ENCODE data around the gene MTMR8. TPM values are rescaled to one million over a fixed set of nuclear protein-coding genes. Genes with fewer than 3 reads are reported as not detected.
"Not testable (repeated sequence)": the region's sequence is repeated elsewhere in the genome, so short reads cannot be mapped to it uniquely, and the experiment has no call there.

Gene MTMR8
- total RNA-seq = 0.17 and 0.84 TPM in 2 replicates

- DNase-seq = no peak
These were observed at the start of gene MTMR8 for GRCh38 chrX:64394874-64395567. TSS of gene MTMR8 (minus strand) at chrX:64395452. CDS start at chrX:64395363, 89 bp downstream.

GRCh38 chrX:64439551-64439950, 44.3 kb upstream of the MTMR8 start:
- no peak for DNase-seq

- DNase-seq = no peak
These were observed 42.4 kb upstream of the MTMR8 start for GRCh38 chrX:64437665-64438064.

GRCh38 chrX:64437218-64437617, 42.0 kb upstream of the MTMR8 start:
- DNase-seq = no peak

GRCh38 chrX:64428371-64428770, 33.1 kb upstream of the MTMR8 start:
- DNase-seq = no peak

GRCh38 chrX:64427787-64428186, 32.5 kb upstream of the MTMR8 start:
- no peak for DNase-seq

GRCh38 chrX:64427281-64427680, 32.0 kb upstream of the MTMR8 start:
- no peak for DNase-seq

GRCh38 chrX:64409730-64410129, 14.5 kb upstream of the MTMR8 start:
- DNase-seq = not testable (repeated sequence)

GRCh38 chrX:64398088-64398487, 2.8 kb upstream of the MTMR8 start:
- no peak for DNase-seq

- DNase-seq = no peak
These were observed 297 bp upstream of the MTMR8 start for GRCh38 chrX:64395568-64395929.

GRCh38 chrX:64394059-64394873, 986 bp downstream of the MTMR8 start:
- DNase-seq = no peak

- no peak for DNase-seq
These were observed 5.8 kb downstream of the MTMR8 start for GRCh38 chrX:64389489-64389888.

GRCh38 chrX:64380789-64381188, 14.5 kb downstream of the MTMR8 start:
- not testable (repeated sequence) for DNase-seq

- no peak for DNase-seq
These were observed 15.3 kb downstream of the MTMR8 start for GRCh38 chrX:64379924-64380323.

- no peak for DNase-seq
These were observed 17.5 kb downstream of the MTMR8 start for GRCh38 chrX:64377753-64378152.

GRCh38 chrX:64352081-64352480, 43.2 kb downstream of the MTMR8 start:
- DNase-seq = no peak

- DNase-seq = no peak
These were observed 44.7 kb downstream of the MTMR8 start for GRCh38 chrX:64350521-64350920.

- no peak for DNase-seq
These were observed 45.2 kb downstream of the MTMR8 start for GRCh38 chrX:64350047-64350446.

GRCh38 chrX:64342811-64343210, 52.4 kb downstream of the MTMR8 start:
- DNase-seq = no peak

GRCh38 chrX:64338296-64338695, 57.0 kb downstream of the MTMR8 start:
- DNase-seq = no peak

- DNase-seq = no peak
These were observed 60.8 kb downstream of the MTMR8 start for GRCh38 chrX:64334467-64334866.

- DNase-seq = no peak
These were observed 65.0 kb downstream of the MTMR8 start for GRCh38 chrX:64330284-64330683.

GRCh38 chrX:64321507-64321906, 73.7 kb downstream of the MTMR8 start:
- DNase-seq = no peak

- no peak for DNase-seq
These were observed 81.6 kb downstream of the MTMR8 start for GRCh38 chrX:64313624-64314023.
